GM19099 (cell line): ENCODE measurements around the gene TIAM1.

Experiments used
- POLR2A ChIP-seq: IDR thresholded peaks from 3 replicates; pipeline ENCODE4 v1.6.1; 2011; ENCODE audit warnings: low read depth; ENCODE audit not compliant: insufficient read length; ENCODE audit errors: extremely low read depth

Gene TIAM1, protein sequence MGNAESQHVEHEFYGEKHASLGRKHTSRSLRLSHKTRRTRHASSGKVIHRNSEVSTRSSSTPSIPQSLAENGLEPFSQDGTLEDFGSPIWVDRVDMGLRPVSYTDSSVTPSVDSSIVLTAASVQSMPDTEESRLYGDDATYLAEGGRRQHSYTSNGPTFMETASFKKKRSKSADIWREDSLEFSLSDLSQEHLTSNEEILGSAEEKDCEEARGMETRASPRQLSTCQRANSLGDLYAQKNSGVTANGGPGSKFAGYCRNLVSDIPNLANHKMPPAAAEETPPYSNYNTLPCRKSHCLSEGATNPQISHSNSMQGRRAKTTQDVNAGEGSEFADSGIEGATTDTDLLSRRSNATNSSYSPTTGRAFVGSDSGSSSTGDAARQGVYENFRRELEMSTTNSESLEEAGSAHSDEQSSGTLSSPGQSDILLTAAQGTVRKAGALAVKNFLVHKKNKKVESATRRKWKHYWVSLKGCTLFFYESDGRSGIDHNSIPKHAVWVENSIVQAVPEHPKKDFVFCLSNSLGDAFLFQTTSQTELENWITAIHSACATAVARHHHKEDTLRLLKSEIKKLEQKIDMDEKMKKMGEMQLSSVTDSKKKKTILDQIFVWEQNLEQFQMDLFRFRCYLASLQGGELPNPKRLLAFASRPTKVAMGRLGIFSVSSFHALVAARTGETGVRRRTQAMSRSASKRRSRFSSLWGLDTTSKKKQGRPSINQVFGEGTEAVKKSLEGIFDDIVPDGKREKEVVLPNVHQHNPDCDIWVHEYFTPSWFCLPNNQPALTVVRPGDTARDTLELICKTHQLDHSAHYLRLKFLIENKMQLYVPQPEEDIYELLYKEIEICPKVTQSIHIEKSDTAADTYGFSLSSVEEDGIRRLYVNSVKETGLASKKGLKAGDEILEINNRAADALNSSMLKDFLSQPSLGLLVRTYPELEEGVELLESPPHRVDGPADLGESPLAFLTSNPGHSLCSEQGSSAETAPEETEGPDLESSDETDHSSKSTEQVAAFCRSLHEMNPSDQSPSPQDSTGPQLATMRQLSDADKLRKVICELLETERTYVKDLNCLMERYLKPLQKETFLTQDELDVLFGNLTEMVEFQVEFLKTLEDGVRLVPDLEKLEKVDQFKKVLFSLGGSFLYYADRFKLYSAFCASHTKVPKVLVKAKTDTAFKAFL (N-terminal part only)

DNA sequence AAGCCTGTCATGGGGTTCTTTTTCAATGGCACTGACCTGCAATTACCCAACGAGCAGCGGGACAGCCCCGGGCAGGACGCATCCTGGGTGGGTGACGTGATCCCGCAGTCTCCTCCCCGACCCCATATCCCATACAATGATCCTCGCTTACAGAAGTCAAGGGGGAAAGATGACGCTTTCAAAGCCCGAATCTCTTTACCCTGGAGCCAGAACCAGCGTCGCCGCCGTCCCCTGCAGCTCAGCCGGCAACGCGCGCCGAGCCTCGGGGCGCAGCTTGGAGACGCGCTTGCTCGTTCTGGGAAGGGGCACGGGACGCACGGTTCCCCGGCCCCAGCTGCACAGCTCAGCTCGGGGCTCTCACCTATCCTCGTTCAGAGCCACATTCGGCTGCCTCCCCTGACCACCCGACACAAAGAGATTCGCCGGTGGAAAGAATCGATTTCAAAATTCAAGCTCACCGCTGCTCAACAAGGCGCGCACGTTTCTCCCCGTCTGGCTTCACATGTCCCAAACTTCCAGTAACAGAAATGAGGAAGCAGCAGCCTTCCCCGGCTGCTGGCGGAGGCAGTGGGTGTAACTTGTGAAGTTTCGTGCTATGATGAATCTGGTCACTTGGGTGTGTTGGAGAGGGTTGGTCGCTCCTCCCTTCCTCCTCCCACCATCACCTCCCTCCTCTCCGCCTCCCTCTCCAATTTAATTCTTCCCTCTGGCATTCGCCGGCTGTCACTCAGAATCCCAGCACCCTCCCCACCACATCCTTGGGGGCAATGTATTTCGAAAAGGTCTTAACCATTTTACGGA, at the start of gene TIAM1:
TSS of gene TIAM1 (minus strand) at position 582 of the 801 bp plus-strand sequence. CDS start 77,289 bp downstream, outside the sequence.
- no peak for TF ChIP-seq POLR2A

DNA sequence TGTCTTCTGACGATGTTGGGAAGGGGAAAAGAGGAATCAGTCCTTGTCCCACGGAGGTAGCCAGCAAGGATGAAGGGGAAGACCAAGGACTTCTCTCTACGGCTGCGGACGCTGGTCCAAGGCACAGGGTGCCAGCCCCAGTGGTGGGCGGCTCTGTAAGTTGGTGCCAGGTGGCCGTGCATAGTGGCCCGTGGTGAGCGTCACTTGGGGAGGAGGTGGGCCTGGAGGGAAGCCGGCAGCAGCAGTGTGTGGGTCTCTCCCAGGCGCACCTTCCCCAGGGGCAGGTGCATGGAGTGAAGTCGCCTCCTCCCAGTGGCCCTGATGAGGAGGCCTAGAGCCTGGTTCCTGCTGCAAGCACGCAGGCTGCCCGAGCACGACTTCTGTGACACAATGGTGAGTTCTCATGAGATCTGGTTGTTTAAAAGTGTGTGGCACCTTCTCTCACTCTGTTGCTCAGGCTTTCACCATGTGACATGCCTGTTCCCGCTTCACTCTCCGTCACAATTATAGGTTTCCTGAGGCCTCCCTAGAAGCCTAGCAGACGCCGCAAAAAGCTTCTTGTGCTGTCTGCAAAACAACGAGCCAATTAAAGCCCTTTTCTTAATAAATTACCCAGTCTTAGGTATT, 43.6 kb upstream of the TIAM1 start:
- TF ChIP-seq POLR2A: no peak

DNA sequence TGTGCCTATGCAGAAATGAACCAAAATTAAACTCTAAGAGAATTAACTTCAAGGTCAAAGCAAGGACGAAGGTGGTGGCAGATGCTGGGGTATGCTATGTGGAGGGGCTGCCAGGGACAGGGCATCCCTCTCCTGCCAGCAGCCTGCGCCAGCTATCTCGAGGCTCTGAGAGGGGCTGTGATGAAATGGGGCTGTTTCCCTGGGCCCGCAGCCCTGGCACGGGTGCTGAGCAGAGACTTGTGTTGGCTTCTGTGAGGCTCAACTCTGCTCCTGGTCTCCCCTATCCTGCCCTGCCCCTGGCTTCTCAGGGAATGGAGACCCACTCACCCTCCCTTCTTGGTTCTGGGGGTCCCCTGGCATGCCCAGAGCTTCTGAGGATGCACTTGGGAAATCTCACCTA, 41.9 kb upstream of the TIAM1 start:
- TF ChIP-seq POLR2A: no peak

DNA sequence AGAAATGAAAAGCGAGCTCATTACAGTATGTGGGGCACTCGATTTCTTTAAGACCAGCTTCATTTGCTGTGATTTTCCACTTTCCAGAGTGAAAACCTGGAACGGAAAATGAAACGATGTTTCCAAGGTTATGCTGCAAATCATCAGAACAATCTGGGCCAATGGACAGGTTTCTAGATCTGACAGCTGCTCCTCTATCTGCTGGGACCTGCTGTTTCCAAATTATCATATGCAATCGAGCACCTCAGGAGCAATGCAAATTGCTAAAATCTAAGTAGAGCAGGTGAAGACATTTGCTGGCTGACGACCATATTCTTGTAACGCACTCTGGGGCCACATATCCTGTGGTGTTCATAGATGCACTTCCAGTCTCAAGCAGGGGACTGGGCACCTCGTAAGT, 39.7 kb upstream of the TIAM1 start:
- TF ChIP-seq POLR2A: no peak

DNA sequence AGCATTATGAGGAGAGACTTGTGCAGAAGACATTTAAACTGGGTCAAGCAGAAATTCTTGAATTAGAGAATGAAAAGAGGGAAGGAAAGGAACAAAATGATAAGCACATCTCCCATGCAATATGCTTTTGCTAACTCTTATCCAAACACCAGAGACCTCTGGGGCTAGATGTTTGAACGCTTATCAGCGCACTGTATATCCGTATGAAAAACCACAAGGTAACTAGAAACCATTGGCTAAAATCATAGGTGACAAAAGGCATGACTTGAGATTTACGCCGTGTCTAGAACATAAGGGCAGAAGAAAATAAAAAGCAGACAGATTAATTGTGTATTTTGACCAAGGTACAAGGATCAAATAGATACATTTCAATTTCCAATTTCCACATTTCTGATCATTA, 38.0 kb upstream of the TIAM1 start:
- no peak for TF ChIP-seq POLR2A

DNA sequence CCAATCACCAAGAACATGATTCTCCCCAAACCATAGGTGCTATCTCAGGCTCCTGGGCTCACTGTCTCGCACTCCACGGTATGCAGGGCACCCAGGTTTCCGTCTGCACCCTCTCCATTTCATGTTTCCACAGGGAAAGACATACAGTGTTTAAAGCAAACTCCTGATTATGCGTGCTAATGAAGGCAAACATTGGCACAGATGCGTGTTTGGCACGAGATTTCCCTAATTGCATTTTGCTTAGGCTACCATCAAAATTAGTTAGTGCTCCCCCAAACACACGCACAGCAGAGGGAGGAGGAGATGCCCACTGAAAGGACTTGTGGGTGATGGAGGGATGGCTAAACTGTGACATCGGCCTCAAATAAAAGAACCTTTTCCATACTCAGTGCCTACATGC, 32.2 kb upstream of the TIAM1 start:
- TF ChIP-seq POLR2A: no peak

DNA sequence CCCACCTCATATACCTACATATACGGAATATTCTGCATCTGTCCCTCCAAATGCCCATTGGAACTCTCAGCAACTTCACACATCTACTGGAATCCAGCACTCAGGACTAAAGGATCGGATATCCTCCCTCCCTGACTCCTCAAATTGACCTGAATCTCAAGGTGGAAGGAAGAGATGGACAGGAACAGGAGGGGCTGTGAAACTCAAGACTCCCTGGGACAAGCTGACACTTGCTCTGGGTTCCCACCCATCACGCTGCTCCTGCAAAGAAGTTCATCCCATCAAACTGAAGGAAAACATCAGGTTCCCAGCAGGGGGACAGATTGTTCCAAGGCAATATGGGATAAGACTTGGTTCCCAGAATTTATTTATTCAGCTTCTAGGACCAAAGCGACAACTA, 30.3 kb upstream of the TIAM1 start:
- no peak for TF ChIP-seq POLR2A

DNA sequence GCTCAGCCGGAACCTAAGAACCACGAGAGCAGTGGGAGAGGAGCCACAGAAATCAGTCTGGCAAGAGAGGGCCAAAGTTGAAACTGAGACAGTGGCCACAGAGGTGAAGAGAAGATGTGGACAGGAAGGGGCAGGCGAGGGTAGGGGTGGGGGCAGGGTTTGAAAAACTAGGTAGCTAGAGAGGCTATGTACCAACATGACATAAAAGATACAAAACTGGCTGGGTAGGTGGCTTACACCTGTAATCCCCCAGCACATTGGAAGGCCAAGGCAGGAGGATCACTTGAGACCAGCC, 28.4 kb upstream of the TIAM1 start:
- TF ChIP-seq POLR2A: no peak

DNA sequence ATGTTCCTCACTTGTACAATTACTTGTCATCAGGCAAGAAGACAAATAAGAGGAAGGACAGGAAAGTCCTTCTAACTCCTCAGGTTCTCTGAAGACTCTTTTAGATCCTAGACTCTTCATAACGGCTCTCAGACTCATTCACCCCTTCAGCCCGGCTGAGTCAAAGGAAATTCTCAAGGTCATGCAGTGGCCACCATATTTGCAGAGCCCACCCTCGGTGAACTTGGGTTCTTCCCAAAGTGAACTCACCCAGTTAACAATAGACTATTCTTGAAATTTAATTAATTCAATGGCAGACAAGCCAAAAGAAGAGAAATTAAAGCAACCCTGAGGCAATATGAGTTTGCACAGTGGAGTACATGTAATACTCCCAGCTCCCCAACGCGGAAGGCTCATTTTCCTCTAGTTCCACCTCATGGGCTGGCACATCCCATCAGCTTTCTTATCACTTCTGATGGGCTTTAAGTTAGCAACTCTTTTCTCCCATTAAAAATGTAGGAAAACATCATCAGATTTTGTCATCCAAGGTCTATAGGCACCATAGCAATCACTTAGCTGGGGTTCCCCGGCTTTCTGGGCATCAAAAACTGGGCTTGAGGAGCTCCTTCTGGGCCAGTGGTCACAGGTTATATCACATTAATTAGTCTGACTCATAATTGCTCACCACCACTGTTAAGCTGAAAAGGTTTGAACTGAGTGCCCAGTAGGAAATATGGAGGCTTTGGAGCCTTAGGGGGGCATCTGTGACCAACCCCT, 27.8 kb upstream of the TIAM1 start:
- no peak for TF ChIP-seq POLR2A

DNA sequence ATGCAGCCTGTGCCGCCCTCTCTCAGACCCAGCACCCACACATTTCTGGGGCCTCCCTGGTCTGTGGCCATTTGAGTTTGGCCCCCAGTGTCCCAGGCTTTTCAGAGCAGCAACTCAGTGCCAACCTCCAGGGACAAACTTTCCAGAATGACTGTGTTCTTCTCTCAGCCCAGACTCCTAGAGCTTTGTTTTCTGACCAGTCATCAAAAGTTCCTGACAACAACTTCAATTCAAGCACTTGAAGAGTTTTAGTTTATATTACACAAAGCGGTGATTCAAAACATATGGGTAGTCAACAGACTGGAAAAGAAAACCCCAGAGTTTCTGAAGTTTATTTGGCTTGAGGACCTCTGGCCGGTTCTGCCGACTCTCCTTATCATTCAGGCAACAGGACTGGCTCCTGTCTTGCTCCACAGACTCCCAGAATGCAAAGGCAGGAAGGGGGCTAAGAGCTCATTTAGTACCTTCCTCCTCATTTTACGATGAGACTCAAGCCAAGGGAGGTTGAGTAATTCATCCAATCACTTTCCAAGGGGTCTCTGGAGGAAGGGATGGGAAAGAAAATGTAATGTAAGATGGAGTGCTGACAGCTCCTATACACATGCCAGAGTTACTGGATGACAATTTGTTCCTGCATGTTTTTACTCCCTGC, 27.0 kb upstream of the TIAM1 start:
- TF ChIP-seq POLR2A: no peak

DNA sequence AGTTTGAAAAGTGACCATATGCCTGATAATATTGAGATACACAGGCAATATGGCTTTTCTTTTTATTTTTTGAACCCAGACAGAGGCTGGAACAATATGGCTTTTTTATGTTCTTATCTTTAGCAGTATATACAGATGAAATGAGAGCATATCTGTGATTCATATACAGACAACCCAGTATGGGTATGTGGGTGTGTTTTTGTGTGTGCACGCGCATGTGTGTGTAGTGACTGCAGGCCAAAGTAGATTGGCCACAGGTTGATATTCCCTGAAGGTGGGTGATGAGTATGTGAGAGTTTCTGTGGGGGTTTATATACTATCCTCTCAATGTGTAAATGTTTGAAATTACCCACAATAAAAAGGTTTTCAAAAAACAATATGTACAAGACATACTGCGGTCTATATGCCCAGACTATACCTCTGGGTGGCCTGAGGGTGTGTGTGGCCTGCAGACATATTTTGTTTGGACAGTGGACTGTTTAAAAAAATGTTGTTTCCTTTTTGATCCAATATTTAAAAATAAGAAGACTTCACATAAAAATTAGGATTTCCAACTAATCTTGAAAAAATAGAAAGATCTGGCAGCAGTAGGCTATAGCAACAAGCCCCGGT, 26.3 kb upstream of the TIAM1 start:
- no peak for TF ChIP-seq POLR2A

DNA sequence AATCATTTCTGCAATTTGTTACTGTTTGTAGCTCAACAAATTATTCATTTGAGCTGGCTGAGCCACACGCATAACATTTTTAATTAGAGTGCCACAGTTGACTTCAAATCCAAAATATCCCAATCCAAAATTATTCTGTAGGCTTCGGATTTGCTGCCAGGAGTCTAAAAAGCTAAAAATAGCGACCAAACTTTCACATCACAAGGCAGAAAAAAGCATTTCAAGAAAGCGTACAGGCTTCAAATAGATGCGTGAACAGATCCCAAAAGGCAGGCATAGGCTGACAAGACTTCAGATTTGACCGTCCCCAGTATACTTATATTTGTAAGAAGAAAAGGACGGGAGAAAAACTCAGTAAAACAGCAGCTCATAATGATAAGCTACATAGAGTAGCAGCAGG, 24.3 kb upstream of the TIAM1 start:
- TF ChIP-seq POLR2A: no peak

DNA sequence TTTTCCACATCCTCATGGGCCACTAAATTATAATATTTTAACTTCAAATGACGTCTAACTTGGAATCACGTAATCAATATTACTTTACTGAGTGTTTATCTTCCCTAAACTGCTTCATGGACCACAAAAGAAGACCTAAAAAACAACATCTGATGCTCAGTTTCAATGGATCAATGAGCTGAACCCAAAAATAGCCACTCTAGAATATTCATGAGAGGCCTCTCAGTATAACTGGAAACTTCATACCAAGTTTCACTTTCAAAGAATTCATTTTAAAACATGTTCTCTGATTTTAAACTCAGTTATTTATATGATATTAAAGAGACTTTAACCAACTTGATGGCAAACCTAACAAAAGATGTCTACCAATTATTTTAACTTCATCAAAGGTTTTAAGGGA, 23.7 kb upstream of the TIAM1 start:
- TF ChIP-seq POLR2A: no peak

DNA sequence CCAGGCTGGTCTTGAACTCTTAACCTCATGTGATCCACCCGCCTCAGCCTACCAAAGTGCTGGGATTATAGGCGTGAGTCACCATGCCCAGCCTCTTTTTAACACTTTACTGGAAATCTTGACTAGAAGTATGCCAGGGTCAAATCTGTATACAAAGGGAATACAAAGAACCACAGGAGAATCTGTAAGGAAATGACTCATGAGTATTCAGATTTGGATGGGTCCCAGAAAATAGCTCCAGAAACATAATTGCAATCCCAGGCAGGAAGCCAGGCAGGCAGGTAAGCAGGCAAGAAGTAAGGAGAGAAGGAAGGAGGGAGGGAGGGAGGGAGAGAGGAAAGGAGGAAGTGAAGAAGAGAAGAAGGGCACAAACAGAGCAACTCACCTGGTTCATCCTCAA, 22.8 kb upstream of the TIAM1 start:
- no peak for TF ChIP-seq POLR2A
